Amygdala (tissue), 56 donors: ENCODE measurements around the gene SYNE3.

Source experiments
- DNase-seq, 56 donors: peaks; one replicate each; lab custom pipeline; 2025; lab: John Stamatoyannopoulos, UW

Gene SYNE3

GRCh38 chr14:95516554-95517181 lies at the start of gene SYNE3:
SYNE3 (minus strand) TSS chr14:95516650; CDS start chr14:95475821, 40,829 bp downstream.
- peak in 6 of 56 donors; percentile 36 to 64 (median 52) for DNase-seq

- DNase-seq = no peak
Measured at GRCh38 chr14:95564060-95564459, 47.6 kb upstream of the SYNE3 start.

GRCh38 chr14:95562892-95563685 lies 46.6 kb upstream of the SYNE3 start:
- DNase-seq = no peak

GRCh38 chr14:95561001-95561412 lies 44.6 kb upstream of the SYNE3 start:
- peak in 52 of 56 donors; percentile 31 to 92 (median 59) for DNase-seq

- no peak for DNase-seq
Measured at GRCh38 chr14:95559203-95559602, 42.8 kb upstream of the SYNE3 start.

GRCh38 chr14:95557832-95558231 lies 41.4 kb upstream of the SYNE3 start:
- DNase-seq = no peak

- no peak for DNase-seq
Measured at GRCh38 chr14:95557291-95557690, 40.8 kb upstream of the SYNE3 start.

- no peak for DNase-seq
Measured at GRCh38 chr14:95555053-95555452, 38.6 kb upstream of the SYNE3 start.

GRCh38 chr14:95553141-95553540 lies 36.7 kb upstream of the SYNE3 start:
- no peak for DNase-seq

GRCh38 chr14:95551435-95551834 lies 35.0 kb upstream of the SYNE3 start:
- DNase-seq = no peak

- no peak for DNase-seq
Measured at GRCh38 chr14:95549656-95550585, 33.5 kb upstream of the SYNE3 start.

- no peak for DNase-seq
Measured at GRCh38 chr14:95548328-95548929, 32.0 kb upstream of the SYNE3 start.

GRCh38 chr14:95547626-95548327 lies 31.3 kb upstream of the SYNE3 start:
- no peak for DNase-seq

- DNase-seq = no peak
Measured at GRCh38 chr14:95547272-95547625, 30.8 kb upstream of the SYNE3 start.

- DNase-seq = no peak
Measured at GRCh38 chr14:95545515-95546168, 29.2 kb upstream of the SYNE3 start.

GRCh38 chr14:95544588-95544987 lies 28.1 kb upstream of the SYNE3 start:
- DNase-seq = no peak

- DNase-seq = no peak
Measured at GRCh38 chr14:95543021-95543420, 26.6 kb upstream of the SYNE3 start.

GRCh38 chr14:95541932-95542930 lies 25.8 kb upstream of the SYNE3 start:
- no peak for DNase-seq
